Stromal cell of bone marrow (primary cell): Measurements from ENCODE around the gene ARHGAP26.
A peak's percentile ranks its signal among the peaks of the same experiment; 100 is the strongest.

Source experiments
- DNase-seq: peaks from one replicate; pipeline ENCODE4 v3.0.0-alpha.2; 2012; ENCODE audit warnings: low read depth

The ARHGAP26 gene

DNA sequence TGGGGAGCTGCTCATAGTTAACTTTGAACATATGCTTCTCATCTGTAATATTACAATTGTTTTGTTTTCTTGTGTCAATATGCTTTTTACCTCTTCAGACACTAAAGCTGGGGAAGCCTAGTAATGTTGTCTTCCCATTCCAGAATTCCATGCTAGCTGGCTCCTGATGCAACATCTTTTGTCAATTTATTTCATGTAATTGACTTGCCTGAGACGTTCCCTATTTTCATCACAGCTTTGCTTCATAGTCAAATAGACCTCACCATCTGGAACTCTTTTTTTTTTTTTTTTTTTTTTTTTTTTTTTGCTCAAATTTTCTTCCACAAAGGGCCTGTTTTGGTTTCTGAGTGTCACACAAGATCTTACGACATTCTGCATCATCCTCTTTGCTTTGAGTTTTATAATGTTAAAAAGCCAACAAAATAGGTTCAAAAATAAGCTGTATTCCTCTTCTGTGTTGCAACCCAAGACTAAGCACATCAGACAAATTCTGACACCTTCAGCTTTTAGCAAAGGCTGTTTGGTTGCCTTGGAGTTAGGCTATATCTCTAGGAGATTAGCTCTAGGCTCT, 398.1 kb downstream of the ARHGAP26 start:
- no peak for DNase-seq

DNA sequence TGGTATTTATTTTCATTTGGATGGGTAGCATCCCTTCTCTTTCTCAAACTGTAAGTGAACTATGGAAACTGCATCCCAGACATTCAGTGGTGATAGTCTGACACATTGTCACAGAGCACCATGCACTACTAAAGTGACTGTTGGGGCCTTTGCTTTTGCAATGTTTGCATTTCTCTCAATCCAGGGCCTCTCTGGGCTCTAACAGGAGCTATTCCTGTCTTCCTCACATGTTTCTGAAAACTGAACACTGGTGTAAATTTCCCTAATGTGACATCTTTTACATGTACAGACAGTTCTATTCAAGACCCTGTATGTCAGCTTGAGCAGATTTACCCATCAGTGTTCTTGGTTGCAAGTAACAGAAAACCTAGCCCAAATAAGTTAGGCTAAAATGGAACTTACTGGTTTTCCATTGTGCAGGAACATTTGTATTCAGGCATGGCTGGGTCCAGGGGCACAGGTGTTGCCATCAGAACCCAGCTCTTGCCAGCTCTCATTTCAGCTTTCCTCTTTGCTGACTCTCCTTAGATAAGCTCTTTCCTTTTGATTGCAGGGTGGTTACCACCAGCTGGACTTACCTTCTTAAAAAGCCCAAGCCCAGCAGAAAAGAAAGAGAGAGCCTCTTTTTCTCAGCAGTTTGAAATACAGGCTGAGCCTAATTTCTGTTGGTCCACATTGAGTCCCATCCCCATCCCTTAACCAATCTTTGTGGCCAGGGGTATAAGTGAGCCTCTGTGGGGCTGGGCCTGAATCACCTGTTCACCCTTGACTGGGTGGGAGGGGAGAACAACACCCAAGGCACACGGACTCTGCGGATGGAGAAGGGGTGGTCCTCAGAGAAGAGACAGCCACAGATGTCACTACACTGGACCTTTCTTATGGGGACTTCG, 399.0 kb downstream of the ARHGAP26 start:
- no peak for DNase-seq

DNA sequence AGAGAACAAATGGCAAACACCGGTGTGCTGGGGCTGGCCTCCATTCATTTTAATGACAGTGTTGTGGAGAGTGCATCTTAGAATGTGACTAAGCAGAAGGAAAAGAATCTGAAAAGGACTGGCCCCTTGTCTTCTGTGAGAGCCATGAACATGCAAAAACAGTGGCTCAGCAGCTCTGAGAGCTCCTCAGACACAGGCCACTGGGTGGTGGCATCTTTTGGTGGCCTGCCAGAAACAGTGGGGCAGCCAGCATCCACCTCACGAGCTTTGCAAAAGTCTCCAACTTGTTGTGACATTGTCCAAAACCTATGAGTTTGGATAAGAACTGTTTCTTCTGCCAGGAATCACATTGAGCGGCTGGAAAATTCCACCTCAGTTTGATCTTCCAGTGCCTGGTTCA, 399.9 kb downstream of the ARHGAP26 start:
- no peak for DNase-seq

DNA sequence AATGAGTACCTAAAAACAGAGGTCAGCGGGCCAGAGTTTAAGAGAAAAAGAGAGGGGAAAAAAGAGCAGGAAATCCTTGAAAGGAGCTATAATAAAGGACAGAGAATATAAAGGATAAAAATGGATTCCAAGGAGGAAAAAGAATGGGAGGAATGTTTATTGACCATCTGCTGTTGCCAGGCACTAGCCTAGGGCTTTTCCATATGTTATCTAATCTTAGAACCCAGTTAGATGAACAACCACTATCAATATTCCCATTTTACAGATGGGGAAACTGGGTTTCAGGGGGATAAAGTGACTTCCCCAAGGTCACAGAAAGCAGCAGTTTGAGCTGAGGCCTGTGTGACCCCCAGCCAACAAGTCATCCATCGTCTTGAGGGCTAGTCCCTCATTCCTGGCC, 400.8 kb downstream of the ARHGAP26 start:
- DNase-seq = no peak

DNA sequence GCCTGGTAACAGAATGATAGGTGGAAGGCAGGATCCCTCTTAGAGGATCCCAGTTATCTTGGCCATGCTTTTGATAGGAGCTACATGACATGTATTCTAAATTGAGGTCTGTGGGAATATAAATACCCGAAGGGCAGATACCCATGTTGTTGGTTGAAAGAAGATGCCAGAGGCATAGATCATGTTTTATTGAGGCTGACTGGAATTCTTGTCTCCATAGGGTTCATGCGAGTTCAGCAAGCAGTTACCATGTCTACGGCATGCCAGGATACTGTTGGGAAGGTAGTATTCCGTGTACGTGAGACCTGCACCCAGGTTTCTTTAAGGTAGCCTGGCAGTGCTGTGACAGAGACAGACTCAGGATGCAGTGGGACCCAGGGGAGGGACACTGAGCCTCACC, 402.6 kb downstream of the ARHGAP26 start:
- DNase-seq = no peak

DNA sequence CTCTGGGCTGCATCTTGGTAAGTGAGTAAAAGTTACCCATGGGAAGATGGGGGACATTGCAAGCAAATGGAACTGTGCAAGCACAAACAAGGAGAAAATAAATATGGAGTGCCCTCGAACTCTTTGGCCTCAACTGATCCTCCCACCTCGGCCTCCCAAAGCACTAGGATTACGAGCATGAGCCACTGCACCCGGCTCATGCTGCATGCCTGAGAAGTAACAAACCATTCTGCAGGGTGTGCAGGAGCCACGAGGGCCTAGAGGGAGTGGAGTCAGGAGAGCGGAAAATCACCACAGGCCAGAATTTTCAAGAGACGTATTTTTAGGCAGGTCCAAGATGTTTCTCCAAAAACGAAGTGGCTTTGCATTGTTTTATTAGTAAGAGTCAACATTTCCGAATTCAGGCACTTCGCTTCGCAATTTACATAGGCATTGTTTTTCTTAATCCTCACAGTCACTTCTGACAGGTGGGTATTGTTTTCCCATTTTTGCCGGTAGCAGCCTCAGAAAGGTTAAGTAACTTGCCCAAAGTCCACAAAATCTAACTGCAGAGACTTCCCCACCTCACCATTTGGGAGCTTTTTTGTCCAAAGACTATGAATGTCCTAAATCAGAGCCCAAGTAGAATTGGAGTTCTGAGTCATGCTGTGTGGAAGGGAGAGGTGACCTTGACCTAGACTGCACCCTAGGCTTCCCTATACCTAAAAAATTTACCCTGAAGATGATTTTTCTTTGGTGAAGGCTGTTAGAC, 403.1 kb downstream of the ARHGAP26 start:
- no peak for DNase-seq

DNA sequence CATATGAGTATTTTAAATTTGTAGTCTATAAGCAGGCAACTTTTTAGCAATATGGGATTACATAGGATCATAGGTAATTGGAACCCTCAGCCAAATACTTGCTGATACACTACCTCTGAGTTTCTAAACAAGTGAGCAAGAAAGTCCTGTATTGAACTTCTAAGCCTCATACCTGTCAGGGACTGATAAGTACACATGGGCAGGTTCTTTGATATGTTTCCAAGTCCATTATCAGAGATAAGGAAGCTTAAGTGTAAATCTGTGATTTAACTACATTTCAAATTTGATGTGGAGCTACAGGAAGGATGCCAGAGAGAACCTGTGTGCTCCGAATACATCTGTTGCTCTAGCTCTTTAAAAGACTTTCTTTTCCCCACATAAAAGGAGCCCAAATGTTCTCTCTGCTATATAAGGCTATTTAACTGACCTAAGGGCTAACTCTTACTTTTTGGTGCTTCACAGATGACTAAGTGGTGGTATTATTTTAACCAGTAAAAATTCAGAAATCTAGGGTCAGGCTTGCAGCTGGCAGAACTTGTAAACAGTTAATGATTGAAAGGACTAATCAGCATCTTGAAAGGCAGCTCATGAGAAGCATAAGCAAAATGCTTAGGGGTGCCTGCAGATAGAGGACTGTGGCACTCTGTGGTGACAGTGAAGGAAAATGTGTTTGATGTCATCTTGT, 404.7 kb downstream of the ARHGAP26 start:
- DNase-seq = no peak

DNA sequence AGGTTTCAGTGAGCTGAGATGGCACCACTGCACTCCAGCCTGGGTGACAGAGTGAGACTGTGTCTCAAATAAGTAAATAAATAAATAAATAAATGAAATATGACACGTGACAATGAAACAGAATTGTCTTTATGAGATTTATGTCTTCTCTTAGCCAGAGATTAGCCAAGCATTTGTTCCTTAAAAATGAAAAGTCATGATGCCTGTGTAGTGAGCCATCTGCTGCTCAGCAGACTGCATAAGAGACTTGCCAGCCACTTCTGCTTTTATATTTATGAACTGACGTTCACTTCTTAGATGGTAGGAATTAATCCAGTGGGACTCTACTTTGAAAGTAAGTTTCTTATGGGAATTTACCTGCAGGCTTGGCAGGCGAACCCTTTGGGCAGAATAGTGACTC, 405.9 kb downstream of the ARHGAP26 start:
- DNase-seq = no peak

DNA sequence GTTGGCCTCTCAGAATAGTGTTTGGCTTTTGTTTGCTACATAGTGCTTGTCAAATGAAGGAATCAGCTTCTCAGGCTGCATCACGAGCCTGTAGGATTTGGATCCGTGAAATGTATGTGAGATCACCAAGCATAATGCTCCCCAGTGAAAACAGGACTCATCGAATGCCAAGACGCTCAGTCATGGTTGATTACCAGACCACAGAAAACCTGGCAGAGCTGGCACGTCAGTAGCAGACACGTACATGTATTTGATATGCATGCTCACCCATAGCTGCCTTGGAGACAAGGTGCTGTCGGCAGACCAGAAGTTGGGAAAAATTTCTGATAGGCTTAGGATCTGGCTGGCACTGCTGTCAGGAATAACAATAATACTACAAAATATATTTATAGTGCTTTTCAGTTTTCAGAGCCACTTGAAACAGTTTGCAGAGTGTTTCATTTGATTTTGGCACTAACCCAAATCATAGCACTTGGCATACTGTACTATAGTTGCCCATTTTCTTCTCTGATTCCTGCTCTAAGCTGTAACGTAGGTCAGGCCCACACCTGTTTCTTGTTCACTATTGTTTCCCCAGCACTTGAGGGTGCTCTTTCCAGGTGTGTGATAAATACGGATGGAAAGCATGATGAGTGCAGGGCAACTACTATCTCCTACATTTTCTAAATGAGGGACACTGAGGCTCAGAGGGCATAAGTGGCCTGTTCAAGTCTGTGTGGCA, 407.2 kb downstream of the ARHGAP26 start:
- peak; percentile 90 for DNase-seq

DNA sequence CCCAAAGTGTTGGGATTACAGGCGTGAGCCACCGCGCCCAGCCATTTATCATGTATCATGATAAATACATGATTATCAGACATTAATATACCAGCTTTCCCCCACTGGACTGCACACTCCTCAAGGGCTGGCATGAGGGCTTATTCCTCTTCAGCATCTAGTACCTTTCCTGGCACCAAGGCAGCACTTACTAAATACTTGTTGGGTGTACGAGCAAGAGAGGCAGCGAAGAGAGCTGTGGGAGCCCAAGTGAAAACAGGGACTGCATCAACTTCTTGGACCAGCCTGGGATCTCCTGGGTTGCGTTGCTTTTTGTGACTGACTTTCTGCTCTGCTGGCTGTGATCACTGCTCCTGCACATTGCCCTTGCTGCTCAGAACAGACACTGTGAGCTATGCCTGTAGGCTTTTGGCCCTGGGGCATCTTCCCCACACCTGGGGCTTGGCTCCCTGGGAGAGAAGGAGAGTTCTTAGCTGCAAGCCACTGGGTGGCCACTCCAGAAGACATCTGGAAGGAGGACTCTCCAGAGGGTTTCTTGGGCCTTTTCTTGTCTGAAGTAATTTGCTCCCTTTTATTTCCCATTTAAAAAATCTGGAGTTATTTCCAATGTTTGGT, 409.1 kb downstream of the ARHGAP26 start:
- no peak for DNase-seq

DNA sequence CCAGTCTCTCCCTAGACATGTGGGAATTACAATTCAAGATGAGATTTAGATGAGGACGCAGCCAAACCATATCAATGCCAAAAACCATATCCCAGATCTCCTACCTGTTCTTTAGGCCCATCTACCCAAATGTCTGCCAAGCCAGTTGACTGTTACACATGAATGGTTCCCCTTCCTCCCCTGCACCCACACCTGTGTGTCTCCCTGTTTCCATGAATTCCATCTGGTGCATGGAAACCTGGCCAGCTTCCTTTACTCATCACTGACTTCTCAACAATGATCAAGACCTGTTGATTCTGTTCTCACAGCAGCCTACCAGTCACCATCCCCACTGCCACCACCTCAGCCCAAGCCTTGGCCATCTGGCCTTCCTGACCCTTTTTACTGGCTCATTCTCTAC, 410.6 kb downstream of the ARHGAP26 start:
- no peak for DNase-seq

DNA sequence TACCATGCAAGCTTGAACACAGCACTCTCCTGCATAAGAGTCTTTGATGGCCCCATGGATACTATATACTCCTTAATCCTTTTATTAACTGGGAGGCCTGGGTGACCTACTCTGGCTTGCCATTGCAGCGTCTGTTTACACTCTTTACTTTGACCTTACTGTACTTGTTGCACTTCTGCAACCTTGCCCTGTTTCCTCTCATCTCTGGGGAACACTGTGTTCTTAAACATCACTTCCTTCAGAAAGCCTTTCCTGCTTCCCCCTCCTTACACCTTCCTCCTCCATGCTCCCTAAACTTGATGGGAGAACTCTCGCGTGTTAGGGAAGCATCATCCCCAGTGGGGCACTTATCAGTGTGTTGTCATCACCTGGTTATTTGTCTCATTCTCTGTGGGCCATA, 411.0 kb downstream of the ARHGAP26 start:
- no peak for DNase-seq

DNA sequence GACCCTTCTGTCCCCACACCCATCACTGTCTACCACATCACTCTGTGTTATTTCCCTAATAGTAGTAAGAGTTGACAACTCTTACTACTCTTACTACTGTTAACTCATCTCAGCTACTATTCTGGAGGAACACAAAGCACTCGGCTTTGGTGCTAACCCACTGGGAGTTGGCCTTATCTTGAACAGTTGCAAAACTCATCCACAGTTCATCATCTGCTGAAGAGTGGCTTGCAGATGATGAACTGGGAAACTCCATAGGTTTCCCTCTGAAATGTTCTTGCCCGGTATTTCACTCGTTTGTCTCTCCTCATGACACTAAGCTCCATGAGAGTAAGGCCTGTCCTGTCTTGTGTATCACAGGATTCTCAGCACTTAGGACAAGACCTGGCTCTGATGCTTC, 411.9 kb downstream of the ARHGAP26 start:
- DNase-seq = no peak

DNA sequence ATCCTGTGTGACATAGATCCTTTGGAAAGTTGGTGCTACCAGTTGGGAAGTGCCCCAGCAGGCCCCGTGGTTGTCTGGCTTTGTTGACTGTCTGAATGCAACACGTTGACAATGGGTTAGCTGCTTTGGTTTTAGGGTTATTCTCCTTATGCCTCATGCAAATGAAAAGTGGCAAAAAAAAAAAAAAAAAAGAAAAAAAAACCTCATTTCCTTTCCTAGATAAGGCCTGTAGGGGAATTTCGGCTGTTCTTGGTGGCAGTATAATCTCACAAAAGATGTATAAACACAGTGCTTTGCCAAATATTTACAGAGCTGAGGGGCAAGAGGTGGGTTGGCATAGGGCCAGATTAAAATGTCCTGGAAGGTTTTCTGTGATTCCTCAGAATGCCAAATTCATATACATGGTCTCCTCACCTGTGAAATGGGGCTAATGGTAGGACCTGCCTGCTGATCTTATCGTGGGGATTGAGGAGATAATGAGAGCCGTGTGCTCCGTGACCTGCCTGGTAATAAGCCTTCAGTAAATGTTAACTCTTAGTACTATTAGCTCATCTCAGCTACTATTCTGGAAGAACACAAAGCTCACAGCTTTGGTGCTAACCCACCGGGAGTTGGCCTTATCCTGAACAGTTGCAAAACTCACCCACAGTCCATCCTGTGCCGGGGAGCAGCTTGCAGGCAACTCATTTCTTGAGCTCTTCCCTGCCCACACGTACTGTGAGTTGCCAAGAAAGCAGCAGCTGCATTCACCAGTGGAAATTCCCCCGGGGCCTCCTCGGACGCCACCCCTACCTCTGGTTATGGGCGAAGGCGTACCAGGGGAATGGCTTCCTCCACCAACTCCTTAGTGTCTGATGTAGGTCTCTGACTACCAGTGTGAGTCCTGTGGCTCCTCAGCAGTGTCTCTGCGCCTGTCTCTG, 413.0 kb downstream of the ARHGAP26 start:
- no peak for DNase-seq

DNA sequence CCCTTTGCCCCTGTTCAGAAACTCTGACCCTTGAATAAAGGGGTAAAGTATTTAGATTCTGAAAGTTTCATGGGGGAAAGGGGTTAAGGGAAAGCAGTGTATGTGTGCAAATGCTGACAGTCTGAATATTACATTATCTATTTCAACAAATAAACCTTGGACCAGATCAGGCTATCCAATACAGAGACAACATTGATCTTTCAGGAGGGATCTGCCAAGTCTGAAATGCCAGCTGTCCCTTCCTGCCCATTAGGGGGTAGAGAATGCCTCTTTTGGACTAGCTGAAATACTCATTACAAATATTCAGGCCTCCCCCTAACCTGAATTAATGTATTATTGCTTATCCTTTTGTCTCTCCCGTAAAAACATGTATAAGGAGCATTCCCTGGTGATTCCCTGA, 413.8 kb downstream of the ARHGAP26 start:
- DNase-seq = no peak

DNA sequence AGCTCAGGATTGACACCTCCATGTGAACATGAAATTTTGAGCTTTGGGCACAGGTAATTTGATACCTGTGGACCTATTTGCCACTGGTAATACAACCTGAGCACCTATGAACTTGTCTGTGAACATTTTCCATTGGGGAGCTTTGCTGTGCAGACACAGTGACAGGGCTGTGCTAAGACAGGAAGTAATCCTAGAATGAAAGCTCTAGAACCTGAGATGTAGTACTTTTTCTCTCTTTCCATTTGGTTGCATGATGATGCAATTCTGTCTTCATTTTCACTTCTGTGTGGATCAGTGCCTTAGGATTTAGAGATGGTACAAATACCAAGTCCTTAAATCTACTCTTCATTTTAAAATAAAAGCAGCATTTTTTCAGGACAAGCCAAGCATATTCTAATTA, 416.4 kb downstream of the ARHGAP26 start:
- DNase-seq = no peak

DNA sequence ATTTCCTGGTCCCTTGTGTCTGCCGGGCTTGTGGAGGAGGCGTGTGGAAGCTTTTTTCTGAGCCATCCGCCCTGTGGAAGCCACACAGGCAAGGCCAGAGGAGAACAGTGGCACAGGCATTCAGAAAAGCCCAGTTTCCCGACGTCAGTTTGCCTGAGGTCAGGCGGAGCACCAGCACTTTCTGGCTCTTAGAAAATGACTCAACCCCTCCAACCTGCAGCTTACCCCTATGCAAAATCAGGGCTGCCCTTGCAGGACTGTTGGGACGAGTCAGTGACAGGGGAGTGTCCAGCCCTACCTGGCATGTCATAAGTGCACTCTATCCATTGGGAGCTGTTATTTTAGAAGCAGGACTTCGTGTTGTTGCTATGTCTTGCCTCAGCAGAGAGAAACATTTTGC, 417.3 kb downstream of the ARHGAP26 start:
- no peak for DNase-seq

DNA sequence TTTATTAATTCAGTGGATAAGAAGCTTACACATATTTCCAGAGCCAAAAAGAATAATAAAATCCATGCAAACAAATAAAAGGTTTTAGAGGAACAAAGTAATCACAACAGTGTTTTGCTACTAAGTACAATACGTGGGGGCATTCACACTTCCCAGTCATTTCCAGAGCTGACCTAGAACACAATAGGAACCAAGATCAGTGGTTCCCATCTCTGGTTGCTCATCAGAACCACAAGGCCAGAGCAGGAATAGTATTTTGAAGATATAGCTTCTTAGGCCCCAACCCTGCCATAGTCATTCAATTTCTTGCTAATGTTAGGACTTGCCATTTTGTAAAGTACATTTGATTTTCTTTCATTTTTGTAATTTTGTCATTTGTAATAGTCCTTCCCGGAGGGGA, 417.9 kb downstream of the ARHGAP26 start:
- DNase-seq = no peak

DNA sequence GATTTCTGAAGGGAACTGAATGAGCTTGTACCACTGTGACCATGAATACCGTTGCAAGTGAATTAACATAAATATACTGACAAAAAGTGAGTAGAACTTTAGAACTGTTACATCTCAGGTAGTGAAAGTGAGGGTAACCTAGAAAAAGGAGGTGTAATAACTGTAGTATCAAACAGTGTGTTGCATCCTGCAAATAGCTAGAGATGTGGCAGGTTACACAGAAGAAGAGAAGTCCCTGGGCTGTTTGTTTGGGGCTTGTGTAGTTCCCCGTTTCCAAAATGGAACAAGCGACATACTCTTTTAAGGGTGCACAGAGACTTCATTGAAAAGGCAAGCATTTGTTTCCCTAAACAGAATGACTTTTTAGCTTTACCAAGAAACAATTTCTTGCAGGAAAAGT, 418.5 kb downstream of the ARHGAP26 start:
- no peak for DNase-seq

DNA sequence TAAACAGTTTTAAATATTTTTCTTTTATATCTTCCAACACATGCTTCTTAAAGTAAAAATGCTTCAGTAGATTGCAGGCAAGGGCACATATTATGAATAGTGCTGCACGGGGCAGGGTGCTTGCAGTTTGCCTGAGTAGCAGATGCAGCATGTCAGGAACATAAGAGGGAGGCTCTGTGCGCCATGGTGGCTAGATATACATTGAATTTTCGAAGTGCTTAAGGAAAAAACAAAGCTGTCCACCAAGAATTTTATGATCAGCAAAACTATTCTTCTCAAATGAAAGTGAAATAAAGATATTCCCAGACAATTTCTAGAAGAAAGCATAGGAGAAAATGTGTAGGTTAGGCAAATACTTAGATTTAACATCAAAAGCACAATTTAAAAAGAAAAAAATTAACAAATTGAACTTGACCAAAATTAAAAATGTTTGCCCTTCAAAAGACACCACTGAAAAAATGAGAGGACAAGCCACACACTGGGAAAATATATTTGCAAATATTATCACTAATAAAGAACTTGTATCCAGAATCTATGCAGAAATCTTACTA, 420.2 kb downstream of the ARHGAP26 start:
- DNase-seq = no peak
